HUES48 (cell line): ENCODE measurements around the gene RUVBL2.
"Not testable (repeated sequence)": the region's sequence is repeated elsewhere in the genome, so short reads cannot be mapped to it uniquely, and the experiment has no call there.

ENCODE experiments used
- H3K27ac ChIP-seq: one replicate; pipeline ENCODE4 v1.7.0; 2013; ENCODE audit warnings: low read depth, low read length, inconsistent platforms
- H3K27me3 ChIP-seq: 2 replicates; pipeline ENCODE4 v1.6.1; 2013; ENCODE audit warnings: mild to moderate bottlenecking, low read length; ENCODE audit not compliant: control insufficient read depth, insufficient read depth
- H3K36me3 ChIP-seq: 2 replicates; pipeline ENCODE4 v1.6.1; 2013; ENCODE audit warnings: low read length; ENCODE audit not compliant: control insufficient read depth, insufficient read depth
- H3K4me1 ChIP-seq: 2 replicates; pipeline ENCODE4 v1.6.1; 2013; ENCODE audit warnings: mild to moderate bottlenecking, low read length; ENCODE audit not compliant: control insufficient read depth, insufficient read depth
- H3K4me3 ChIP-seq: 2 replicates; pipeline ENCODE4 v1.5.1; 2013; ENCODE audit warnings: mild to moderate bottlenecking, low read depth, low read length
- H3K9ac ChIP-seq: 2 replicates; pipeline ENCODE4 v1.6.1; 2013; ENCODE audit warnings: mild to moderate bottlenecking, low read depth, low read length, moderate library complexity
- H3K9me3 ChIP-seq: 2 replicates; pipeline ENCODE4 v1.6.1; 2013; ENCODE audit warnings: low read length; ENCODE audit not compliant: control insufficient read depth, insufficient read depth

The RUVBL2 gene

GRCh38 chr19:49011194-49011593 lies 17.5 kb downstream of the RUVBL2 start:
- Histone ChIP-seq H3K27me3 (no peaks in the 10 kb centered on the region), H3K36me3 (peaks cover 75% of the 10 kb centered on the region), H3K27ac (no peak overlapping the region), H3K9ac (no peak overlapping the region), H3K9me3 (no peaks in the 10 kb centered on the region), H3K4me1 (no peaks in the 10 kb centered on the region), H3K4me3 (no peak overlapping the region)

GRCh38 chr19:49014123-49014869 lies 20.6 kb downstream of the RUVBL2 start:
- no peak overlapping the region for H3K4me3 ChIP-seq
- no peaks in the 10 kb centered on the region for H3K9me3 ChIP-seq
- no peak overlapping the region for H3K9ac ChIP-seq
- peaks cover 14% of the 10 kb centered on the region for H3K27me3 ChIP-seq
- H3K36me3 ChIP-seq = peaks cover 60% of the 10 kb centered on the region
- peaks cover 10% of the 10 kb centered on the region; the same call in 1 of the 2 replicates for H3K4me1 ChIP-seq
- no peak overlapping the region for H3K27ac ChIP-seq

GRCh38 chr19:49014870-49015255 lies 21.2 kb downstream of the RUVBL2 start:
- peaks cover 14% of the 10 kb centered on the region for H3K27me3 ChIP-seq
- H3K36me3 ChIP-seq = peaks cover 54% of the 10 kb centered on the region
- no peak overlapping the region for H3K4me3 ChIP-seq
- H3K9ac ChIP-seq = no peak overlapping the region
- no peaks in the 10 kb centered on the region for H3K9me3 ChIP-seq
- no peak overlapping the region for H3K27ac ChIP-seq
- peaks cover 10% of the 10 kb centered on the region; the same call in 1 of the 2 replicates for H3K4me1 ChIP-seq

- Histone ChIP-seq H3K36me3 (peaks cover 41% of the 10 kb centered on the region), H3K27ac (no peak overlapping the region), H3K27me3 (peaks cover 22% of the 10 kb centered on the region), H3K4me1 (peaks cover 16% of the 10 kb centered on the region), H3K4me3 (no peak overlapping the region), H3K9me3 (no peaks in the 10 kb centered on the region), H3K9ac (no peak overlapping the region)
Measured at GRCh38 chr19:49016067-49016839, 22.6 kb downstream of the RUVBL2 start.

- Histone ChIP-seq H3K27ac (no peak within 1 kb of the TSS), H3K4me1 (peaks cover 16% of the 10 kb centered on the region), H3K27me3 (peaks cover 26% of the 10 kb centered on the region), H3K4me3 (peak within 1 kb of the TSS; percentile 58), H3K36me3 (peaks cover 33% of the 10 kb centered on the region), H3K9ac (0 out of 2 replicates have a peak within 1 kb of the TSS, but pooled peaks have one; percentile 17), H3K9me3 (no peaks in the 10 kb centered on the region)
Measured at GRCh38 chr19:49017041-49017665, 23.5 kb downstream of the RUVBL2 start, which contains the start of gene LHB. LHB (minus strand) TSS chr19:49017091; CDS start chr19:49017081, 10 bp downstream.

GRCh38 chr19:49017666-49018351 lies 24.1 kb downstream of the RUVBL2 start:
- Histone ChIP-seq H3K9ac (0 out of 2 replicates have a peak overlapping the region, but pooled peaks have one; percentile 17), H3K9me3 (no peaks in the 10 kb centered on the region), H3K4me3 (peak overlapping the region; percentile 58), H3K27ac (no peak overlapping the region), H3K36me3 (peaks cover 28% of the 10 kb centered on the region), H3K27me3 (peaks cover 26% of the 10 kb centered on the region), H3K4me1 (peaks cover 16% of the 10 kb centered on the region)

- H3K9me3 ChIP-seq, H3K27ac ChIP-seq: not testable (repeated sequence)
- Histone ChIP-seq H3K36me3 (peaks cover 25% of the 10 kb centered on the region), H3K4me1 (peaks cover 16% of the 10 kb centered on the region), H3K4me3 (peak overlapping the region; percentile 58), H3K9ac (0 out of 2 replicates have a peak overlapping the region, but pooled peaks have one; percentile 17), H3K27me3 (peaks cover 26% of the 10 kb centered on the region)
Measured at GRCh38 chr19:49018388-49019241, 24.9 kb downstream of the RUVBL2 start.

GRCh38 chr19:49019242-49019932 lies 25.7 kb downstream of the RUVBL2 start:
- Histone ChIP-seq H3K9me3 (no peaks in the 10 kb centered on the region), H3K27me3 (peaks cover 26% of the 10 kb centered on the region), H3K9ac (no peak overlapping the region), H3K36me3 (peaks cover 19% of the 10 kb centered on the region), H3K4me3 (peak overlapping the region; percentile 26; the same call in 1 of the 2 replicates), H3K4me1 (peaks cover 16% of the 10 kb centered on the region), H3K27ac (no peak overlapping the region)

- Histone ChIP-seq H3K9me3 (no peaks in the 10 kb centered on the region), H3K27me3 (peaks cover 26% of the 10 kb centered on the region), H3K27ac (no peak overlapping the region), H3K4me1 (peaks cover 16% of the 10 kb centered on the region), H3K4me3 (no peak overlapping the region), H3K9ac (no peak overlapping the region), H3K36me3 (peaks cover 9% of the 10 kb centered on the region)
Measured at GRCh38 chr19:49020342-49020741, 26.7 kb downstream of the RUVBL2 start.
